K562 (cell line): ENCODE measurements around the gene OR4D9. TPM values are rescaled to one million over a fixed set of nuclear protein-coding genes. Genes with fewer than 3 reads are reported as not detected.
A peak's percentile ranks its signal among the peaks of the same experiment; 100 is the strongest.

ENCODE experiments used
- ARID1B ChIP-seq: fragments of 450-650 bp; IDR thresholded peaks from 2 replicates; pipeline ENCODE4 v1.6.1; 2016; ENCODE audit warnings: antibody characterized with exemption, mild to moderate bottlenecking, inconsistent platforms
- EP300 ChIP-seq: IDR thresholded peaks from 2 replicates; pipeline ENCODE4 v1.6.1; 2012; ENCODE audit warnings: low read length, improper control_type of control experiment
- FOXP1 ChIP-seq: sonication (generic); formaldehyde crosslinking; IDR thresholded peaks from 2 replicates; pipeline ENCODE4 v1.8.0; 2022; ENCODE audit warnings: mild to moderate bottlenecking, missing genetic modification reagents
- FUS ChIP-seq: fragments of 200-400 bp; formaldehyde crosslinking; optimal IDR thresholded peaks from 2 replicates; pipeline ENCODE3; 2017; ENCODE audit warnings: low read depth, low read length
- HDGF ChIP-seq: fragments of 450-650 bp; IDR thresholded peaks from 2 replicates; pipeline ENCODE4 v1.6.1; 2016
- HNRNPLL ChIP-seq: fragments of 200-400 bp; formaldehyde crosslinking; IDR thresholded peaks from 2 replicates; pipeline ENCODE4 v1.6.1; 2017; ENCODE audit warnings: low read length, low read depth, mild to moderate bottlenecking; ENCODE audit not compliant: poor library complexity, severe bottlenecking
- IRF2 ChIP-seq: sonication (generic); formaldehyde crosslinking; IDR thresholded peaks from 2 replicates; pipeline ENCODE4 v1.8.1; 2022; ENCODE audit warnings: mild to moderate bottlenecking, missing genetic modification reagents
- MAFG ChIP-seq: fragments of 450-650 bp; conservative IDR thresholded peaks from 2 replicates; pipeline ENCODE4 v1.6.1; 2016; ENCODE audit warnings: missing genetic modification characterization, missing compliant biosample characterization
- NFE2L1 ChIP-seq: fragments of 450-650 bp; IDR thresholded peaks from 2 replicates; pipeline ENCODE4 v1.6.1; 2016; ENCODE audit warnings: missing genetic modification characterization, low read depth, mild to moderate bottlenecking, missing compliant biosample characterization, moderate library complexity, borderline replicate concordance
- RFX5 ChIP-seq: IDR thresholded peaks from 2 replicates; pipeline ENCODE4 v1.6.1; 2011; ENCODE audit warnings: low read depth, mild to moderate bottlenecking, improper control_type of control experiment, low read length
- SETDB1 ChIP-seq: IDR thresholded peaks from one replicate; pipeline ENCODE4 v1.6.1; 2012; ENCODE audit warnings: low read length, control low read depth, inconsistent platforms
- TRIM28 ChIP-seq: fragments of 450-650 bp; IDR thresholded peaks from 2 replicates; pipeline ENCODE4 v1.6.1; 2017
- ZNF766 ChIP-seq: fragments of 200-800 bp; sonication (Bioruptor generic); conservative IDR thresholded peaks from 2 replicates; pipeline ENCODE4 v1.6.1; 2016; ENCODE audit warnings: missing genetic modification characterization, missing compliant biosample characterization
- polyA plus RNA-seq, 8 experiments: library from polyadenylated mRNA; depleted of rRNA in 4 of 8; stranded (reverse) in 5 of 8; unstranded in 3 of 8; fragments of >200 nt; fragmentation: Nextera tagmentation in 2 of 8; fragmentation: Illumina TruSeq in 1 of 8; extraction: Ambion mirVana in 2 of 8; extraction: Trizol in 1 of 8; gene quantifications; 2 replicates each; pipeline versions ENCODE4 v1.2.1 to v1.2.3, GENCODE V29; 2011 to 2014; ENCODE audit warnings: inconsistent platforms in 1 of 8, missing spikeins in 1 of 8
- total RNA-seq, 7 experiments: library from RNA; depleted of rRNA in 6 of 7; stranded (reverse); fragments of >200 nt in 6 of 7; fragmentation: Illumina TruSeq in 2 of 7; extraction: Trizol in 2 of 7; gene quantifications; 2 replicates each; pipeline versions ENCODE4 v1.2.1 to v1.2.3, GENCODE V29; 2011 to 2021; ENCODE audit warnings: low replicate concordance in 1 of 7
- TF ChIP-seq, protein P1 (sequence below), 2 experiments: fragments of 450-650 bp; formaldehyde crosslinking in 1 of 2; IDR thresholded peaks; 2 replicates each; pipeline versions ENCODE4 v1.4.0 to v1.6.1; 2014 to 2020; ENCODE audit warnings: mild to moderate bottlenecking in 2 of 2, borderline replicate concordance in 1 of 2, low read depth in 1 of 2
- TF ChIP-seq, protein P2 (sequence below): IDR thresholded peaks from 2 replicates; pipeline ENCODE4 v1.6.1; 2011; ENCODE audit warnings: borderline replicate concordance, low read depth, mild to moderate bottlenecking, moderate library complexity, low read length; ENCODE audit not compliant: insufficient read depth, poor library complexity, severe bottlenecking
- TF ChIP-seq, protein P3 (sequence below): fragments of 450-650 bp; formaldehyde crosslinking; IDR thresholded peaks from 2 replicates; pipeline ENCODE4 v1.4.0; 2020; ENCODE audit warnings: mild to moderate bottlenecking, moderate library complexity

The OR4D9 gene
- total and polyA plus RNA-seq, 9 of the 15 experiments (the other 6 are each of a cell fraction or from before 2014, with no cell fraction given) = not detected

DNA sequence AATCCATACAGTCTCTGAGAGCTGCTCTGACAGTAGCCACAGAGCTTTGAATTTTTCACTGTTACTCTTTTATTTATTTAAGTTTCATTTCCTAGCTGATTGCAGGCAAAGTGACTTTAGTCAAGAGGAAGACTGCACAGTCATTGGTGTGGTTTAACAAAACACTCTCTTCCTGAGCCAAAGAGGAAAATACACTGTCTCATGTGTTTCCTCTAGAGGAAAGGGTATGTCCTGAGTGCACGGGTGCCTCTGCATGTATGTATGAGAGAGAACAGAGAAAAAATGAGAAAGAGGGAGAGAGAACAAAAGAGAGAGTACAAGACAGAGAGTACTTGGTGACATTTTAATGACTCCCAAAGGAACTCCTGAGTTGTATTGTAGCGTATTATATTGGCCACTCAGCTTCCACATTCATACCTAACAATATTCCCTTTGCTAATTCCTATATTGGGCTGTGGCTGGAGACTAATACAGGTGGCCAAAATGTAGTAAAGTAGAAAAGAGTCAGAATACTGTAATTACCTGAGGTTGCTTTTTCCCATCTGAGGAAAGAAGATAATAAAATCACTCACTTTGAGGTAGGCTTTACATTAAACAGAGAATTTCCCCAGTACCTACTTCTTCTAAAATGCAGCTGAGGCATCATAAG is at the start of gene OR4D9 (continued):
- TF ChIP-seq, protein P1, sequence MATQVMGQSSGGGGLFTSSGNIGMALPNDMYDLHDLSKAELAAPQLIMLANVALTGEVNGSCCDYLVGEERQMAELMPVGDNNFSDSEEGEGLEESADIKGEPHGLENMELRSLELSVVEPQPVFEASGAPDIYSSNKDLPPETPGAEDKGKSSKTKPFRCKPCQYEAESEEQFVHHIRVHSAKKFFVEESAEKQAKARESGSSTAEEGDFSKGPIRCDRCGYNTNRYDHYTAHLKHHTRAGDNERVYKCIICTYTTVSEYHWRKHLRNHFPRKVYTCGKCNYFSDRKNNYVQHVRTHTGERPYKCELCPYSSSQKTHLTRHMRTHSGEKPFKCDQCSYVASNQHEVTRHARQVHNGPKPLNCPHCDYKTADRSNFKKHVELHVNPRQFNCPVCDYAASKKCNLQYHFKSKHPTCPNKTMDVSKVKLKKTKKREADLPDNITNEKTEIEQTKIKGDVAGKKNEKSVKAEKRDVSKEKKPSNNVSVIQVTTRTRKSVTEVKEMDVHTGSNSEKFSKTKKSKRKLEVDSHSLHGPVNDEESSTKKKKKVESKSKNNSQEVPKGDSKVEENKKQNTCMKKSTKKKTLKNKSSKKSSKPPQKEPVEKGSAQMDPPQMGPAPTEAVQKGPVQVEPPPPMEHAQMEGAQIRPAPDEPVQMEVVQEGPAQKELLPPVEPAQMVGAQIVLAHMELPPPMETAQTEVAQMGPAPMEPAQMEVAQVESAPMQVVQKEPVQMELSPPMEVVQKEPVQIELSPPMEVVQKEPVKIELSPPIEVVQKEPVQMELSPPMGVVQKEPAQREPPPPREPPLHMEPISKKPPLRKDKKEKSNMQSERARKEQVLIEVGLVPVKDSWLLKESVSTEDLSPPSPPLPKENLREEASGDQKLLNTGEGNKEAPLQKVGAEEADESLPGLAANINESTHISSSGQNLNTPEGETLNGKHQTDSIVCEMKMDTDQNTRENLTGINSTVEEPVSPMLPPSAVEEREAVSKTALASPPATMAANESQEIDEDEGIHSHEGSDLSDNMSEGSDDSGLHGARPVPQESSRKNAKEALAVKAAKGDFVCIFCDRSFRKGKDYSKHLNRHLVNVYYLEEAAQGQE (IDR thresholded peaks at IDR 0.05; ENCODE audit: borderline replicate concordance) = no peak
- TF ChIP-seq, protein P1 (CRISPR knock-in tag; IDR thresholded peaks at IDR 0.05; ENCODE audit: low read depth) = no peak
- TF ChIP-seq FUS (no peak), EP300 (no peak), HDGF (no peak), ZNF766 (0 out of 2 replicates have a peak, but pooled peaks have one; percentile 20), IRF2 (CRISPR knock-in tag) (no peak), FOXP1 (CRISPR knock-in tag) (no peak), HNRNPLL (no peak), MAFG (tag) (peak; percentile 75), NFE2L1 (tag) (peak; percentile 18; the same call in 1 of the 2 replicates), RFX5 (no peak), SETDB1 (no peak), TRIM28 (no peak), ARID1B (no peak)
- TF ChIP-seq, protein P2, sequence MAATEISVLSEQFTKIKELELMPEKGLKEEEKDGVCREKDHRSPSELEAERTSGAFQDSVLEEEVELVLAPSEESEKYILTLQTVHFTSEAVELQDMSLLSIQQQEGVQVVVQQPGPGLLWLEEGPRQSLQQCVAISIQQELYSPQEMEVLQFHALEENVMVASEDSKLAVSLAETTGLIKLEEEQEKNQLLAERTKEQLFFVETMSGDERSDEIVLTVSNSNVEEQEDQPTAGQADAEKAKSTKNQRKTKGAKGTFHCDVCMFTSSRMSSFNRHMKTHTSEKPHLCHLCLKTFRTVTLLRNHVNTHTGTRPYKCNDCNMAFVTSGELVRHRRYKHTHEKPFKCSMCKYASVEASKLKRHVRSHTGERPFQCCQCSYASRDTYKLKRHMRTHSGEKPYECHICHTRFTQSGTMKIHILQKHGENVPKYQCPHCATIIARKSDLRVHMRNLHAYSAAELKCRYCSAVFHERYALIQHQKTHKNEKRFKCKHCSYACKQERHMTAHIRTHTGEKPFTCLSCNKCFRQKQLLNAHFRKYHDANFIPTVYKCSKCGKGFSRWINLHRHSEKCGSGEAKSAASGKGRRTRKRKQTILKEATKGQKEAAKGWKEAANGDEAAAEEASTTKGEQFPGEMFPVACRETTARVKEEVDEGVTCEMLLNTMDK = no peak
- TF ChIP-seq, protein P3, sequence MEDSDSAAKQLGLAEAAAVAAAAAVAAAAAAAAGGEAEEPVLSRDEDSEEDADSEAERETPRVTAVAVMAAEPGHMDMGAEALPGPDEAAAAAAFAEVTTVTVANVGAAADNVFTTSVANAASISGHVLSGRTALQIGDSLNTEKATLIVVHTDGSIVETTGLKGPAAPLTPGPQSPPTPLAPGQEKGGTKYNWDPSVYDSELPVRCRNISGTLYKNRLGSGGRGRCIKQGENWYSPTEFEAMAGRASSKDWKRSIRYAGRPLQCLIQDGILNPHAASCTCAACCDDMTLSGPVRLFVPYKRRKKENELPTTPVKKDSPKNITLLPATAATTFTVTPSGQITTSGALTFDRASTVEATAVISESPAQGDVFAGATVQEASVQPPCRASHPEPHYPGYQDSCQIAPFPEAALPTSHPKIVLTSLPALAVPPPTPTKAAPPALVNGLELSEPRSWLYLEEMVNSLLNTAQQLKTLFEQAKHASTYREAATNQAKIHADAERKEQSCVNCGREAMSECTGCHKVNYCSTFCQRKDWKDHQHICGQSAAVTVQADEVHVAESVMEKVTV = no peak
